AG04449 (cell line): Measurements from ENCODE around the gene SLC38A8.

Source experiments
- CTCF ChIA-PET: fragments of 350-600 bp; formaldehyde crosslinking; extraction: SDS; loops from one replicate; lab custom pipeline; 2021; ENCODE audit warnings: antibody characterized with exemption; lab: Yijun Ruan, JAX
- POLR2A ChIA-PET: fragments of 400-600, 350-600 bp; formaldehyde crosslinking; extraction: SDS; loops from one replicate; lab custom pipeline; 2020; ENCODE audit warnings: antibody characterized with exemption, inconsistent platforms; lab: Yijun Ruan, JAX
- DNase-seq: peaks from one replicate; pipeline ENCODE4 v3.0.0-alpha.2; 2010; ENCODE audit warnings: low read depth, low spot score
- H3K4me3 ChIP-seq: 2 replicates; pipeline ENCODE4 v1.5.1; 2011; ENCODE audit warnings: low read depth, mild to moderate bottlenecking, control low read depth, low read length
- TF ChIP-seq, protein P1 (sequence below): IDR thresholded peaks from one replicate; pipeline ENCODE4 v1.5.1; 2011; ENCODE audit warnings: mild to moderate bottlenecking, moderate library complexity, low read length, control low read depth, inconsistent platforms; ENCODE audit not compliant: insufficient read depth; ENCODE audit errors: missing control alignments

The SLC38A8 gene

DNA sequence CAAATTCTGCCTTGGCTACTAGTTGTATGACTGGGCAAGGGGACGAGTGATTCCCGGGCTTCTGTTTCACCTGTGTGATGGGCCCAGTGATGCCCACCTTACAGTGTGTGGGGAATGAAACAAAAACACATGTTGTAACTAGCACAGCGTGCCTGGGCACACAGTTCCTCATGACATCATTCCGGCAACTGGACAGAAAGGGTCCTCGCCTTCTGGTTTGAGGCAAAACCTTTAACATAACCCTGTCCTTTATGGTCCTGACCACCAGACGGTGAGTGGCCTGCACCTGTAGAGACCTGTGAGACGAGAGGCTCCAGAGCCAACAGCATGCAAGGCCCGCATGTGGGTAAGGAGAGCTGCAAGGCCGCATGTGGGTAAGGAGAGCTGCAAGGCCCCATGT lies 7.7 kb upstream of the SLC38A8 start:
- ChIA-PET CTCF (interaction anchor here (0.6 to 2.3 kb wide), 2 partner anchors 13 to 15 kb away, joined by 3 to 10 read pairs; no protein-coding TSS in a partner anchor), POLR2A (no interaction called here)

DNA sequence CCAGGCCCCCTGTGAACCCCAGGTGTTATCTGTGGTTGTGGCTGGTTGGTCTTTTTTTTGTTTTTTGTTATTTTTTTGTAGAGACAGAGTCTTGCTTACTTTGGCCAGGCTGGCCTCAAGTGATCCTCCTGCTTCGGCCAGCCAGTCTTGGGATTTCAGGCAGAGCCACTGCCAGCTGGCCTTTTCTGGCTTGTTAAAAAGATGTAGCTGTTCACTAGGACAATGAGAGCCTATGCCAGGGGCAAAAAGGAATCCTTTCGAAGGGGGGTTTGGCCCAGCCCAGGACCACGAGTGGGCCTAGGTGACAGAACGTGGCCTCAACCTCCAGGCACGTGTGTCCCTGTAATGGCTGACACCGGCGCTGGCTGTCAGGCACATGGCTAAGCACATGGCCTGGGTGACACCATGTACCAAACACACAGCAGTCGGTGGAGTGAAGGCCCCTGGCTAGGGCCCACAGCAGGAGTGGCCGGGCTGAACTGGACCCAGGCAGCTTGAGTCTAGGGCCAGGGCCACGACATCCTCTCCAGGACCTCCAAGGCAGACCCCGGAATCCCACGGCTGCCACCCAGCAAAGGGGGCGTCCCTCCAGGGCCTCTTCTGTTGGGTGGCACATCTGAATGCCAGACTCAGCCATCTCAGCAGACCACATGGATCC lies 6.9 kb upstream of the SLC38A8 start:
- DNase-seq = no peak
- ChIA-PET POLR2A (no interaction called here), CTCF (interaction anchor here (0.9 to 1.3 kb wide), 2 partner anchors 14 to 16 kb away, joined by 3 to 4 read pairs; no protein-coding TSS in a partner anchor)

More for the DNA sequence above, 7.7 kb upstream of the SLC38A8 start:
- DNase-seq = no peak
- TF ChIP-seq, protein P1, sequence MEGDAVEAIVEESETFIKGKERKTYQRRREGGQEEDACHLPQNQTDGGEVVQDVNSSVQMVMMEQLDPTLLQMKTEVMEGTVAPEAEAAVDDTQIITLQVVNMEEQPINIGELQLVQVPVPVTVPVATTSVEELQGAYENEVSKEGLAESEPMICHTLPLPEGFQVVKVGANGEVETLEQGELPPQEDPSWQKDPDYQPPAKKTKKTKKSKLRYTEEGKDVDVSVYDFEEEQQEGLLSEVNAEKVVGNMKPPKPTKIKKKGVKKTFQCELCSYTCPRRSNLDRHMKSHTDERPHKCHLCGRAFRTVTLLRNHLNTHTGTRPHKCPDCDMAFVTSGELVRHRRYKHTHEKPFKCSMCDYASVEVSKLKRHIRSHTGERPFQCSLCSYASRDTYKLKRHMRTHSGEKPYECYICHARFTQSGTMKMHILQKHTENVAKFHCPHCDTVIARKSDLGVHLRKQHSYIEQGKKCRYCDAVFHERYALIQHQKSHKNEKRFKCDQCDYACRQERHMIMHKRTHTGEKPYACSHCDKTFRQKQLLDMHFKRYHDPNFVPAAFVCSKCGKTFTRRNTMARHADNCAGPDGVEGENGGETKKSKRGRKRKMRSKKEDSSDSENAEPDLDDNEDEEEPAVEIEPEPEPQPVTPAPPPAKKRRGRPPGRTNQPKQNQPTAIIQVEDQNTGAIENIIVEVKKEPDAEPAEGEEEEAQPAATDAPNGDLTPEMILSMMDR = no peak
- H3K4me3 ChIP-seq = no peak overlapping the region

DNA sequence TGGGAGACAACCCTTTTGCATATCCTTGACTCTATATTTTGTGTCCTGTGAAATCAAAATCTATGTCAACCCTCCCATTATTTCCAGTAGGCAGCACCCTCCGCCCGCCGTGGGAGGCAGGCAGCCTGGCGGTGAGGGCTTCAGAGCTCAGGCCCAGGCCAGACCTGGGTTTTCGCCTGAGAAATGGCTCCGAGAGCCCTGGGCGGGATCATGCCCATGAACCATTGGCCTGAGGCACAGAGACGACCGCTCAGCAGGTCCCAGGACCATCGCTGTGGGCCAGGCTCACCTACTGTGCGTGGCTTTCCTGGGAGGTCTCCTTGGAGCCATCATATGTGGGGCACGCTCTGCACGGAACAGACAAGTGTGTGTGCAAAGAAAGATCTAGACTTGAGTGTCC lies 6.3 kb upstream of the SLC38A8 start:
- H3K4me3 ChIP-seq = no peak overlapping the region
- TF ChIP-seq, protein P1 = no peak
- POLR2A ChIA-PET = no interaction called here
- CTCF ChIA-PET = interaction anchor here (0.9 to 3.3 kb wide), 3 partner anchors 12 to 17 kb away, joined by 3 to 12 read pairs (median 4); no protein-coding TSS in a partner anchor
- DNase-seq = no peak

More for the DNA sequence above, 6.9 kb upstream of the SLC38A8 start:
- no peak overlapping the region for H3K4me3 ChIP-seq
- TF ChIP-seq, protein P1 = no peak

DNA sequence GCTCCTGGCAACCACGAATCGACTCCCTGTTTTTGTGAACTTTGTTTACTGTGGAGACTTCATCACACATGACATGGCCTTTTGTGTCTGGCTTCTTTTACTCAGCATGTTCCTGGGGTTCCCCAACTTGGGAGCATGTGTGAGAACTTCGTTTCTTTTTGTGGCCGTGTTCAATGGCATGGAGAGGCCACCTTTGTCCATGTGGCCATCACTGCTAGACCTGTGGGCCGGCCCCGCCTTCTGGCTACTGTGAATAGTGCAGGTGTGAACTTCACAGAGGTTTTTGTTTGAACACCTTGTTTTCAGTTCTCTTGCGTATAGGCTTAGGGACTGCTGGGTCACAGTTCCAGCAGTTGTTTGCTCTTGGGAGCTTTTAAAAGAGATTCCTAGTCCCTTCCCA lies 5.7 kb upstream of the SLC38A8 start:
- TF ChIP-seq, protein P1 = no peak
- CTCF ChIA-PET = interaction anchor here (0.9 to 3.3 kb wide), 4 partner anchors 13 to 17 kb away, joined by 3 to 12 read pairs (median 6); no protein-coding TSS in a partner anchor
- DNase-seq = no peak

DNA sequence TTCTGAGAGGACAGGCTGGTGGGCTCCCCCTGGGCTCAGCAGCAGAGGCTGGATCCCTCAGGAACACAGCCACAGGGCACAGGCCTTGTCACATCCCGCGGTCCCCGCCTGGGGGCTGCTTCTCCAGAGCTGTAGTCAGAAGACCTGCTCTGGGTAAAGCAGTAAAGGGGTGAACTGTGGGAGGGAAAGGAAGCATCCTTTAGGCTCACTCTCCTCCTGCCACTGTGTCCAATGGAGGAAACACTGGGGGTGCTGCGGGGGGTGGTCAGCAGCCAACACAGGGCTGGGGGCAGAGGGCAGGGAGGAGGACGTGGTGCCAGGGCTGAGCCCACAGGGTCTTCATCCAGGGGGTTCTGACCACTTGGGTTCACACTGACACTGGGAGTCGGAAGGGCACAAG lies 5.0 kb upstream of the SLC38A8 start:
- TF ChIP-seq, protein P1 = no peak
- POLR2A ChIA-PET = no interaction called here
- H3K4me3 ChIP-seq = no peak overlapping the region
- CTCF ChIA-PET = interaction anchor here (1.7 to 3.3 kb wide), 3 partner anchors 11 to 18 kb away, joined by 5 to 12 read pairs (median 9); no protein-coding TSS in a partner anchor
- DNase-seq = no peak

More for the DNA sequence above, 5.7 kb upstream of the SLC38A8 start:
- POLR2A ChIA-PET = no interaction called here
- H3K4me3 ChIP-seq = no peak overlapping the region

DNA sequence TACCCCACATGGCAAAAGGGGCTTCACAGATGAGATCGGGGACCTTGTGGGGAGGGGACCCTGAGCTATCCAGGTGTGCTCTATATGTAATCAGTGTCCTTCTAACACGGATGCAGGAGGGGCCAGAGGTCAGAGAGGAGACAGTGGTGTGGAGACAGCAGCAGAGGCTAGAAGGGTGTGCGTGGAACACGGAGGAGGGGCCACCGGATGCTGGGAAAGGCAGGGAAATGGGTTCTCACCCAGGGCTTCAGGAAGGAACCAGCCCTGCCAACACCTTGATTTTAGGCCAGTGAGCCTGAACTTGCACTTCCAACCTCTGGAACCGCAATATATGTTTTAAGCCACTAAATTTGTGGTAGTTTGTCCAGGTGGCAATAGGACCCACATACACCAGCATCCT lies 4.6 kb upstream of the SLC38A8 start:
- TF ChIP-seq, protein P1 = no peak
- ChIA-PET CTCF (interaction anchor here (1.3 to 3.3 kb wide), 4 partner anchors 11 to 38 kb away, joined by 5 to 12 read pairs (median 8); no protein-coding TSS in a partner anchor), POLR2A (no interaction called here)
- DNase-seq = no peak
- H3K4me3 ChIP-seq = no peak overlapping the region
